Measurements from ENCODE around the gene MBOAT2. TPM values are rescaled to one million over a fixed set of nuclear protein-coding genes. Genes with fewer than 3 reads are reported as not detected.

MBOAT2 gene
- total and polyA plus RNA-seq, 2 experiments from 2014 or later = 38.2 to 58.3 TPM

DNA sequence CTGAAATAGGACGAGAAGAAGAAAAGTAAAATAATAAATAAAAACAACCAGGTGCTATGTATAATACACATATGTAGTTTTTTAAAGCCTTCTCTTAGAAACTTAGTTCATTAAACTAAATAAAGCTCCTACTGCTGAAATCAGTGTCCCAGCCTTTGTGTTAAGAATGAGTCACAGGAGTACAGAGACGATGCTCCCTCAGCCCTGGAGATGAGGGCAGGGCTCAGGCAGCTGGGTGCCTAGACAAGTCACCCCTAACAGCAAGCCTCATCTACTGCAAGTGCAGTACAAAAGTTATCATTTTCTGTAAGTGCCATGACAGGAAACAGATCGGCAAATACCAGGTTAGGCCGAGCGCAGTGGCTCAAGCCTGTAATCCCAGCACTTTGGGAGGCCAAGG is 184.3 kb downstream of the MBOAT2 start:
- H3K36me3 ChIP-seq = peaks cover 24% of the 10 kb centered on the region
- no peaks in the 10 kb centered on the region for H3K27me3 ChIP-seq
- H3K4me3 ChIP-seq = no peak overlapping the region
- TF ChIP-seq, protein P1, sequence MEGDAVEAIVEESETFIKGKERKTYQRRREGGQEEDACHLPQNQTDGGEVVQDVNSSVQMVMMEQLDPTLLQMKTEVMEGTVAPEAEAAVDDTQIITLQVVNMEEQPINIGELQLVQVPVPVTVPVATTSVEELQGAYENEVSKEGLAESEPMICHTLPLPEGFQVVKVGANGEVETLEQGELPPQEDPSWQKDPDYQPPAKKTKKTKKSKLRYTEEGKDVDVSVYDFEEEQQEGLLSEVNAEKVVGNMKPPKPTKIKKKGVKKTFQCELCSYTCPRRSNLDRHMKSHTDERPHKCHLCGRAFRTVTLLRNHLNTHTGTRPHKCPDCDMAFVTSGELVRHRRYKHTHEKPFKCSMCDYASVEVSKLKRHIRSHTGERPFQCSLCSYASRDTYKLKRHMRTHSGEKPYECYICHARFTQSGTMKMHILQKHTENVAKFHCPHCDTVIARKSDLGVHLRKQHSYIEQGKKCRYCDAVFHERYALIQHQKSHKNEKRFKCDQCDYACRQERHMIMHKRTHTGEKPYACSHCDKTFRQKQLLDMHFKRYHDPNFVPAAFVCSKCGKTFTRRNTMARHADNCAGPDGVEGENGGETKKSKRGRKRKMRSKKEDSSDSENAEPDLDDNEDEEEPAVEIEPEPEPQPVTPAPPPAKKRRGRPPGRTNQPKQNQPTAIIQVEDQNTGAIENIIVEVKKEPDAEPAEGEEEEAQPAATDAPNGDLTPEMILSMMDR (IDR thresholded peaks at IDR 0.05; ENCODE audit: low read depth, low read length) = no peak
- H3K27ac ChIP-seq = no peak overlapping the region
- no peaks in the 10 kb centered on the region for H3K9me3 ChIP-seq (ENCODE audit: low read depth)
- DNase-seq (ENCODE audit: low read depth in 1 of 2, low spot score in 1 of 2) = no peak
- peaks cover 25% of the 10 kb centered on the region for H3K4me1 ChIP-seq (ENCODE audit: low read depth)

DNA sequence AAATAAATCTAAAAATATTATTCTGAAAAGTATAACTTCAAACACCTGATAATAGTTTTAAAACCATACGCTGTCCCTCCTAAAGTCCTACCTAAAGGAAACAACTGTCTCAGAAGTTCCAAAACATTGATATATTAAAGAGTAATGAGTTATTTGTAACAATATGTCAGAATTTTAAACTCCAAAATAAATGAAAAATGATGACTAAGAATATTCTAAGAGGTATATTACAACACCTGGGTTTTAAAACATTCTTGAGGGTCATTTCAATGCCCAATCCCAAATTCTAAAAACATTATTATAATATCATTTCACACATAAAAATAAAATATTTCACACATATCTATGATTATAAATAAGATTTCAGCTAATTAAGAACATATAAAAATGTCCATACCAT is 186.3 kb downstream of the MBOAT2 start:
- H3K27me3 ChIP-seq = no peaks in the 10 kb centered on the region
- no peak overlapping the region for H3K4me3 ChIP-seq
- H3K27ac ChIP-seq = no peak overlapping the region
- TF ChIP-seq, protein P1 (IDR thresholded peaks at IDR 0.05; ENCODE audit: low read depth, low read length) = no peak
- H3K4me1 ChIP-seq (ENCODE audit: low read depth) = peaks cover 20% of the 10 kb centered on the region
- H3K9me3 ChIP-seq (ENCODE audit: low read depth) = no peaks in the 10 kb centered on the region
- no peak for DNase-seq (ENCODE audit: low read depth in 1 of 2, low spot score in 1 of 2)
- H3K36me3 ChIP-seq = peaks cover 30% of the 10 kb centered on the region

DNA sequence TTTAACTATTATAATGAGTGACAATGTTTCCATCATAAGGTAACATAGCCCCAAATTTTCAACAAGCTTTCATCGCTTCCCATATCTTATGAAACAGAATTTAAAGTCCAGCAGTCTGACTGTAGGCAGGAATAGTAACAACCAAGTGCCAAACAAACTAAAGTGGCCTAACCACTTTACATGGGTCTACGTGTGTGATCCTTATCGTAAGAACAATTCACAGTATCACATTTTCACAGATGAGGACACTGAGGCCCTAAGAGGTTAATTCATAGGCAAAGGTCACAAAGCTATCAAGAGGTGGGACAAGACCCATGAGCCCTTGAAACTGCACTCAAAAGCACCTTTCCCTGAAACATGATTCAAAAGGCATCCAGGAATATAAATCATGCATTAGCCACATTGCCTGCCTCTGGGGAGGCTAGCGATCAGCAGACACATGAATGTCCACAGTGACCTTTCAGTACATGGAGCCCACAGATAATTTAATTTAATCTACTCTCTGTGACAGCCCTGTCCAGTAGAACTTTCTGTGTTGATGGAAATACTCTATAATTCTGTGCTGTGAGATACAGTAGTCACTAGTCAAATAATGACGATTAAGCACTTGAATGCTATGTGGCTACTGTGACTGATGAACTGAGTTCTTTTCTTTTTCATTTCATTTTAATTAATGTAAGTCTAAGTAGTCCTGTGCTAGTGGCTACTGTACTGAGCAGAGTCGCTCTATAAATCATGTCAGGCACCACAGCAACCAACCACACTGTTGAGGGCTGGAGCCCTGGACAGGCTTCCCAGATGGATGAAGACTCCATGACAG is 196.4 kb downstream of the MBOAT2 start:
- no peaks in the 10 kb centered on the region for H3K9me3 ChIP-seq (ENCODE audit: low read depth)
- H3K27ac ChIP-seq = peak overlapping the region; percentile 88
- peaks cover 20% of the 10 kb centered on the region for H3K36me3 ChIP-seq
- no peaks in the 10 kb centered on the region for H3K27me3 ChIP-seq
- peaks cover 59% of the 10 kb centered on the region for H3K4me1 ChIP-seq (ENCODE audit: low read depth)
- no peak overlapping the region for H3K4me3 ChIP-seq
- TF ChIP-seq, protein P1 (IDR thresholded peaks at IDR 0.05; ENCODE audit: low read depth, low read length) = no peak
- DNase-seq (ENCODE audit: low read depth in 1 of 2, low spot score in 1 of 2) = peak in 1 of 2 donors; percentile 54

DNA sequence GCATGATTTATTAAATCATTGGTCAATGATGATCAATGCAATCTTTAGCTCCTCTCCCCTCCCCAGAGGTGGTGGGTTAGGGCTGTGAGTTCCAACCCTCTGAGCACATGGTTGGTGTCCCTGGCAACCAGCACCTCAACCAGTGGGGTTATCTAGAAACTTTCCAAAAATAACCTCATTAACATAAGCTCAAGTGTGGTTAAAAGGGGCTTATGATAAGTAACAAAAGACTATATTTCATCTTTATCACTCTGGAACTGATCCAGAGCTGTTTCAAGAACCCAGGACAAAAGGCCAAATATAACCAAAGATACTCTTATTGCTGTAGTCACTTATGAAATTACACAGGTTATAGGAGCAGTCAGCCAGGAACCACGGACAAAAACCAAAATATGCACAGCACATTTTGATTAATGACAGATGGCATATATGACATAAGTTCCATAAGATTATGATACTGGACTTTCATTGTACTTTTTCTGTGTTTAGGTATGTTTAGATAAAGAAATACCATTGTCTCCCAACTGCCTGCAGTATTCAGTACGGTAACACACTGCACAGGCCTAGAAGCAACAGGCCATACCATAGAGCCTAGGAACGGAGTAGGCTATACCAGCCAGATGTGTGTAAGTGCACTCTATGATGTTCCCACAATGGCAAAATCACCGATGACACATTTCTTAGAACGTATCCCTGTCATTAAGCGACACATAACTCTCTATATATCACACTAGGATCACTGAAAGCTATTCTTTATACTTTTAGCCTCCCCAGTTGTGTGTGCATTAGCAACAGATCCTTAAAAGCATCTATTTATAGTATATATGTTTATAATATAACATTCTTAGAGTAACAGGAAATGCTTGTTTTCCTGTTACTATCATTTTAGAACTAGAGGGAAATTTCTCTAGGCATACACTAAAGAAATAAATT is 197.9 kb downstream of the MBOAT2 start:
- Histone ChIP-seq H3K27ac (peak overlapping the region; percentile 88), H3K9me3 (ENCODE audit: low read depth) (no peaks in the 10 kb centered on the region), H3K27me3 (no peaks in the 10 kb centered on the region), H3K4me1 (ENCODE audit: low read depth) (peaks cover 62% of the 10 kb centered on the region), H3K4me3 (no peak overlapping the region), H3K36me3 (peaks cover 11% of the 10 kb centered on the region)
- TF ChIP-seq, protein P1 (IDR thresholded peaks at IDR 0.05; ENCODE audit: low read depth, low read length) = no peak
- DNase-seq (ENCODE audit: low read depth in 1 of 2, low spot score in 1 of 2) = peak; percentile 10 to 86

DNA sequence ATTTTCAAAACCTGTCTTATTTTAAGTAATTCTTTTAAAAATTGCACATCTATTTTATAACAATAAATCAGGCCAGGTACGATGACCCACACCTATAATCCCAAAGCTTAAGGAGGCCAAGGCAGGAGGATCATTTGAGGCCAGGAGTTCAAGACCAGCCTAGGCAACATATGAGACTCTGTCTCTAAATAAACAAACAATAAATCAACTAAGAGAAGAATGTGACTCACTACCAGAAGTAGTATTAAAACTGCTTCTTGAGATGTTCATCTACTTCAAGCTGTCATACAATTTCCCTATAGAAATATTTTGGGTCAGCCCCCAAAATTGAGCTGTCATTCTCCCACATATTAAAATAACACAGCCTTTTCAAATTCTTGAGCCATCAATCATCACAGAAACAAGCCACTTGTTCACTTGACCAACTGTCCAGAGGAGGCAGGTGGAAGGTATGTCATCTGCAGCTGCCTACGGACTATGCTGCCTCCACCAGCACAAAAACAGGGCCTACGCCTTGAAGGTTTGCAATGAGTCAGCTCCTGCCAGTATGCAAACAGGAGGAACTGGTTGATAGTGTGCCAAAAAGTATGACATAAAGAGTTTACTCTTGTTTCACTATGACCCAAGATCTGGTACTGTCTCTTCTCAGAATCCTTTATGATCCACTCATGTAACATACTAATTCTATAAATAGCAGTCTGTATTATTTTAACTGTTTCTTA is 199.7 kb downstream of the MBOAT2 start:
- H3K4me3 ChIP-seq = no peak overlapping the region
- no peaks in the 10 kb centered on the region for H3K36me3 ChIP-seq
- DNase-seq (ENCODE audit: low read depth in 1 of 2, low spot score in 1 of 2) = peak; percentile 20 to 89
- TF ChIP-seq, protein P1 (IDR thresholded peaks at IDR 0.05; ENCODE audit: low read depth, low read length) = no peak
- peak overlapping the region; percentile 88 for H3K27ac ChIP-seq
- H3K27me3 ChIP-seq = no peaks in the 10 kb centered on the region
- peaks cover 61% of the 10 kb centered on the region for H3K4me1 ChIP-seq (ENCODE audit: low read depth)
- no peaks in the 10 kb centered on the region for H3K9me3 ChIP-seq (ENCODE audit: low read depth)

Measured in cardiac muscle cell (in vitro differentiated cells and primary cell).